Measurements from ENCODE around the gene PLEKHA5. TPM values are rescaled to one million over a fixed set of nuclear protein-coding genes. Genes with fewer than 3 reads are reported as not detected.

PLEKHA5 gene
- total and polyA plus RNA-seq, 11 donors, result 18.1 to 72.2 (median 58.2) TPM

DNA sequence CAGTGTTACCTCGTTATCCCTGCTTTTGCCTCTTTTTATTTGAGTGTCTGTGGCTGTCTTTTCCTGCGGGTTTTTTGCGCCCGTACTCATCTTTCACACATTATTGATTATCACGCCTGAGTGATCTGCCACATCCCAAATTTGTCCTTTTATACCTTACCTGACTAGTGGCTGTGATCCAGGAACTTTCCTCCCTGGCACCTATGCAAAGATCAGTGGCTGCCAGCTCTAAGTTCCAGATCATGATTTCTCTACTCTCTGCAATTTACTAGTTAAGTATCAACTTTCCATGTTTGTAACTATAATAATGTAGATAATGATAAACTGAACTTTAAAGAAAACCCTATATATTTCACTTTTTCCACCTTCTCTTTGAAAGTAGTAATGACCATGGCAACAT is 36.9 kb downstream of the PLEKHA5 start:
- H3K4me1 ChIP-seq, result peaks cover 0 to 55% (median 23%) of the 10 kb centered on the region in 12 donors
- no peak for DNase-seq
- TF ChIP-seq, protein P1, sequence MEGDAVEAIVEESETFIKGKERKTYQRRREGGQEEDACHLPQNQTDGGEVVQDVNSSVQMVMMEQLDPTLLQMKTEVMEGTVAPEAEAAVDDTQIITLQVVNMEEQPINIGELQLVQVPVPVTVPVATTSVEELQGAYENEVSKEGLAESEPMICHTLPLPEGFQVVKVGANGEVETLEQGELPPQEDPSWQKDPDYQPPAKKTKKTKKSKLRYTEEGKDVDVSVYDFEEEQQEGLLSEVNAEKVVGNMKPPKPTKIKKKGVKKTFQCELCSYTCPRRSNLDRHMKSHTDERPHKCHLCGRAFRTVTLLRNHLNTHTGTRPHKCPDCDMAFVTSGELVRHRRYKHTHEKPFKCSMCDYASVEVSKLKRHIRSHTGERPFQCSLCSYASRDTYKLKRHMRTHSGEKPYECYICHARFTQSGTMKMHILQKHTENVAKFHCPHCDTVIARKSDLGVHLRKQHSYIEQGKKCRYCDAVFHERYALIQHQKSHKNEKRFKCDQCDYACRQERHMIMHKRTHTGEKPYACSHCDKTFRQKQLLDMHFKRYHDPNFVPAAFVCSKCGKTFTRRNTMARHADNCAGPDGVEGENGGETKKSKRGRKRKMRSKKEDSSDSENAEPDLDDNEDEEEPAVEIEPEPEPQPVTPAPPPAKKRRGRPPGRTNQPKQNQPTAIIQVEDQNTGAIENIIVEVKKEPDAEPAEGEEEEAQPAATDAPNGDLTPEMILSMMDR (IDR thresholded peaks at IDR 0.05), result no peak
- TF ChIP-seq POLR2A (IDR thresholded peaks at IDR 0.05), result no peak
- no peaks in the 10 kb centered on the region for H3K9me3 ChIP-seq
- no peak overlapping the region for H3K4me3 ChIP-seq
- H3K36me3 ChIP-seq, result no peaks in the 10 kb centered on the region
- H3K27ac ChIP-seq, result peak overlapping the region in 3 of 12 donors; percentile 3 to 37 (median 12)
- no peaks in the 10 kb centered on the region for H3K27me3 ChIP-seq
- 81 to 89% (median 88%) methylated on average over 5 of the region's 5 CpGs for WGBS, 4 donors
- intact Hi-C loops (cut with DNase I), result no loop called here
- ATAC-seq, result no peak

DNA sequence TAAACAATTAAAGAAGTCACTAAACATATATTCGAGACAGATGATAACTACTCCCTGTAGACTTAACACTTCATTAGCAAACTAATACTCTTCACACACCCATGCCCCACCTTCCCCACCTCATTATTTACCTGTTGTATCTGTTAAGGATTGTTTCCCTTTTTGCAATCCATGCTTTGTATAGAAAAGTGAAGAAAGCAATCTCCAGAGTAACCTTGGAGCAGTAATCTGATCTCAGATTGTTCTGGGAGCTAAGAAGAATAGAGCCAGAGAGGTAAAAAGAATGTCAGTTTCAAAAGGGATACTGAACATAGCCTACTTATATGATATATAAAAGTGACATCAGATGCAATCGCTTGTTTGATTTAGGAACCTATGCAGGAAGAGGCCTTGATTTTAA is 37.4 kb downstream of the PLEKHA5 start:
- peaks cover 0 to 55% (median 26%) of the 10 kb centered on the region in 12 donors for H3K4me1 ChIP-seq
- WGBS, 4 donors, result 28 to 52% (median 43%) methylated on average over 2 of the region's 2 CpGs
- H3K27me3 ChIP-seq, result no peaks in the 10 kb centered on the region
- no peaks in the 10 kb centered on the region for H3K36me3 ChIP-seq
- ATAC-seq (no peak), DNase-seq (no peak)
- H3K27ac ChIP-seq, result peak overlapping the region in 1 of 12 donors; percentile 37
- TF ChIP-seq, protein P1 (IDR thresholded peaks at IDR 0.05), result no peak
- no peak for TF ChIP-seq POLR2A (IDR thresholded peaks at IDR 0.05)
- intact Hi-C loops (cut with DNase I), result no loop called here
- H3K9me3 ChIP-seq, result no peaks in the 10 kb centered on the region
- H3K4me3 ChIP-seq, result no peak overlapping the region

DNA sequence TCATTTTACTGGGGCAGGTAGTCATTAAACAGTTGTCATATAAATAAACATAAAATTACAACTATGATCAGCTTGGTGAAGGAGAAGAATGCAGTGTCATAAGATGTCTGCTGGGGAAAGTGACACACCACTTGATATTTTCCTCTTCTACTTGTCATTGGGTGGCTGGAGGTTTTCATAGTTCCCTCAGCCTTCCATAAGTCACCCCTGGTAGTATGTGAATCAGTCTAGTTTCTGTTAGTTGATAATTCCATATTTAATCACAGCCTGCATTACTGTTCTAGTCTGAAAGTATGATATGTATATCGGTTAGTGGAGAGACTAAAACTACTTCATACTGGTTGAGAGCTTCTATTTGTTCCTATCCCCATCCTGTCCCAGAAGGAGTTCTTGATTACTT is 38.2 kb downstream of the PLEKHA5 start:
- Histone ChIP-seq H3K9me3 (no peaks in the 10 kb centered on the region), H3K36me3 (no peaks in the 10 kb centered on the region), H3K4me1 (peaks cover 0 to 55% (median 27%) of the 10 kb centered on the region in 12 donors), H3K27me3 (no peaks in the 10 kb centered on the region), H3K27ac (peak overlapping the region in 6 of 12 donors; percentile 20 to 52 (median 26)), H3K4me3 (no peak overlapping the region)
- intact Hi-C loops (cut with DNase I), result no loop called here
- 56 to 73% (median 63%) methylated on average over 1 of the region's 1 CpG for WGBS, 4 donors
- DNase-seq (no peak), ATAC-seq (peak in 2 of 4 donors; percentile 29 to 37)
- no peak for TF ChIP-seq POLR2A (IDR thresholded peaks at IDR 0.05)
- TF ChIP-seq, protein P1 (IDR thresholded peaks at IDR 0.05), result no peak

DNA sequence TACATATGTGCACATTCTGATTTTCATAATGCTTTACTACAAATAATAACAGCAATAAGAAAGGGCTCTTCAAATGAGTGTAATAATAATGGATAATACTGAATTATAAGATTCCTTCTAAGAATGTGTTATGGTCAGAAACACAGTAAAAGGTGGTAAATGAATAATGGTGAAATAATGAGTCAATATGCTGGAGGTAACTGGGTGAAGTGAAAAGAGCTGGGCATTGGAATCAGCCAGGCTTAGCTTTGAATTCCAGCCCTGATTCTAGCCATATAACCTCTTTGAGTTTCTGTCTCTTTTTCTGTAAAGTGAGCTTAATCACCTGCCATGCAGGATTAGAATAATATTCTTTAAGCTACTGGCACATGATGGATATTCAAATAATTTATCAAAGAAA is 39.1 kb downstream of the PLEKHA5 start:
- Histone ChIP-seq H3K27me3 (no peaks in the 10 kb centered on the region), H3K27ac (peak overlapping the region in 1 of 12 donors; percentile 16), H3K36me3 (no peaks in the 10 kb centered on the region), H3K4me3 (no peak overlapping the region), H3K4me1 (peaks cover 0 to 55% (median 27%) of the 10 kb centered on the region in 12 donors), H3K9me3 (no peaks in the 10 kb centered on the region)
- DNase-seq (no peak), ATAC-seq (no peak)
- TF ChIP-seq, protein P1 (IDR thresholded peaks at IDR 0.05), result no peak
- no peak for TF ChIP-seq POLR2A (IDR thresholded peaks at IDR 0.05)
- intact Hi-C loops (cut with DNase I), result no loop called here

All from heart left ventricle (tissue), 16 donors.